ENCODE data around the gene SAP30L.

SAP30L gene

DNA sequence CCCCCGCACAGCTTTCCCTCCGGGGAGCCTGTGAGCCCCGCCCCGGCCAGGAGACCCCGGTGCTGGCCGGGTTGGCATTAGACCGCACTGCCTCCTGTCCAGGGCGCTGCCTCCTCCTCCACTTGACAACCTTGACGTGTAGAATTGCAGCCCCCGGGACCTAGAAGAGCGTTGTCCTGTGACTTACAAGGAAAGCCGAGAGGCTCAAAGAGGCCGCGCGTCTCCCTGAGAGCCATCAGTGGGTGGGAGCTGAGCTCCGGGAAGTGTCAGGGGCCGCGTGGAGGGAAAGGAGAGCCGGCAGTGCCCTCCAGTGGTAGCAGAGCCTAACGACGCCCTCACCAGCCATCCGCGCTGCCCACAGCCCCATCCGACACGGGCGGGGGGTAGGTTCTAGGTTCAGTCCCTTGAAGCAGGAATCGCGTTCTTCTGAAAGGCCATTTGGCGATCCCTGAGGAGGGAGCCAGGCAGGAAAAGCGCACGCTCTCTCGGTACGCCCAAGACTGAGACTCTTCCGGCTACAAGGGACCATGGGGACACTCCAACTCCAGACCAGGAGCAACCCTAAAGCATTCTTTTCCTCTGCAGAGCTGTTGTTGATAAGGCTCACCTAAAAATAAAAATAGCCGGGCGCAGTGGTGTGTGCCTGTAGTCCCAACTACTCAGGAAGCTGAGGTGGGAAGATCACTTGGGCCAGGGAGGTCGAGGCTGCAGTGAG lies 40.6 kb upstream of the SAP30L start:
- TF ChIP-seq TAF1 (IDR thresholded peaks at IDR 0.05; ENCODE audit: low read depth) (no peak), ZBTB7A (IDR thresholded peaks at IDR 0.05; ENCODE audit: low read depth) (no peak), RAD21 (IDR thresholded peaks at IDR 0.05; ENCODE audit: low read depth) (peak; percentile 98), TCF12 (IDR thresholded peaks at IDR 0.05; ENCODE audit: low read depth) (peak; percentile 15; the same call in 1 of the 2 replicates), CREB1 (IDR thresholded peaks at IDR 0.05; ENCODE audit: low read depth) (no peak), YY1 (IDR thresholded peaks at IDR 0.05; ENCODE audit: low read depth) (no peak)
- TF ChIP-seq, protein P1, sequence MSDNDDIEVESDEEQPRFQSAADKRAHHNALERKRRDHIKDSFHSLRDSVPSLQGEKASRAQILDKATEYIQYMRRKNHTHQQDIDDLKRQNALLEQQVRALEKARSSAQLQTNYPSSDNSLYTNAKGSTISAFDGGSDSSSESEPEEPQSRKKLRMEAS (IDR thresholded peaks at IDR 0.05) = peak; percentile 38; the same call in 1 of the 2 replicates

DNA sequence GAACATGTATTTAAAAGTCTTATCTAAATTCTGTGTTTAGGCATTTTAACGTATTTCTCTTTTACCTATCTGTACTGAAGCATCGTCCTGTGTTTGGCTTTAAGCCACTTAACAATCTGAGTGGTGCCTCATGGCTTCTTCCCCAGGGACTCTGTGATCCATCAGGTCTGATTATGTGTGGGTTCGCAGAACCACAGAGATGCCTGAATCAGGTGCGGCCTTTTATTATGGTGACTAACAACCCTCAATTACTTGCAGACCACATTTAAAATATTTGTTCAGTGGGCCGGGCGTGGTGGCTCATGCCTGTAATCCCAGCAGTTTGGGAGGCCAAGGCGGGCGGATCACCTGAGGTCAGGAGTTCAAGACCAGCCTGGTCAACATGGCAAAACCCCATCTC lies 39.6 kb upstream of the SAP30L start:
- TF ChIP-seq, protein P1 (IDR thresholded peaks at IDR 0.05) = no peak
- TF ChIP-seq, protein P2, sequence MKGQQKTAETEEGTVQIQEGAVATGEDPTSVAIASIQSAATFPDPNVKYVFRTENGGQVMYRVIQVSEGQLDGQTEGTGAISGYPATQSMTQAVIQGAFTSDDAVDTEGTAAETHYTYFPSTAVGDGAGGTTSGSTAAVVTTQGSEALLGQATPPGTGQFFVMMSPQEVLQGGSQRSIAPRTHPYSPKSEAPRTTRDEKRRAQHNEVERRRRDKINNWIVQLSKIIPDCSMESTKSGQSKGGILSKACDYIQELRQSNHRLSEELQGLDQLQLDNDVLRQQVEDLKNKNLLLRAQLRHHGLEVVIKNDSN (IDR thresholded peaks at IDR 0.05) = no peak
- no peak for TF ChIP-seq EP300 (IDR thresholded peaks at IDR 0.05; ENCODE audit: borderline replicate concordance)
- TF ChIP-seq TEAD4 (IDR thresholded peaks at IDR 0.05) = no peak
- no peak for TF ChIP-seq ZBTB7A (IDR thresholded peaks at IDR 0.05; ENCODE audit: low read depth)
- TF ChIP-seq, protein P3, sequence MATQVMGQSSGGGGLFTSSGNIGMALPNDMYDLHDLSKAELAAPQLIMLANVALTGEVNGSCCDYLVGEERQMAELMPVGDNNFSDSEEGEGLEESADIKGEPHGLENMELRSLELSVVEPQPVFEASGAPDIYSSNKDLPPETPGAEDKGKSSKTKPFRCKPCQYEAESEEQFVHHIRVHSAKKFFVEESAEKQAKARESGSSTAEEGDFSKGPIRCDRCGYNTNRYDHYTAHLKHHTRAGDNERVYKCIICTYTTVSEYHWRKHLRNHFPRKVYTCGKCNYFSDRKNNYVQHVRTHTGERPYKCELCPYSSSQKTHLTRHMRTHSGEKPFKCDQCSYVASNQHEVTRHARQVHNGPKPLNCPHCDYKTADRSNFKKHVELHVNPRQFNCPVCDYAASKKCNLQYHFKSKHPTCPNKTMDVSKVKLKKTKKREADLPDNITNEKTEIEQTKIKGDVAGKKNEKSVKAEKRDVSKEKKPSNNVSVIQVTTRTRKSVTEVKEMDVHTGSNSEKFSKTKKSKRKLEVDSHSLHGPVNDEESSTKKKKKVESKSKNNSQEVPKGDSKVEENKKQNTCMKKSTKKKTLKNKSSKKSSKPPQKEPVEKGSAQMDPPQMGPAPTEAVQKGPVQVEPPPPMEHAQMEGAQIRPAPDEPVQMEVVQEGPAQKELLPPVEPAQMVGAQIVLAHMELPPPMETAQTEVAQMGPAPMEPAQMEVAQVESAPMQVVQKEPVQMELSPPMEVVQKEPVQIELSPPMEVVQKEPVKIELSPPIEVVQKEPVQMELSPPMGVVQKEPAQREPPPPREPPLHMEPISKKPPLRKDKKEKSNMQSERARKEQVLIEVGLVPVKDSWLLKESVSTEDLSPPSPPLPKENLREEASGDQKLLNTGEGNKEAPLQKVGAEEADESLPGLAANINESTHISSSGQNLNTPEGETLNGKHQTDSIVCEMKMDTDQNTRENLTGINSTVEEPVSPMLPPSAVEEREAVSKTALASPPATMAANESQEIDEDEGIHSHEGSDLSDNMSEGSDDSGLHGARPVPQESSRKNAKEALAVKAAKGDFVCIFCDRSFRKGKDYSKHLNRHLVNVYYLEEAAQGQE (IDR thresholded peaks at IDR 0.05; ENCODE audit: low read depth) = no peak
- TF ChIP-seq CEBPB (IDR thresholded peaks at IDR 0.05) = no peak
- no peak for TF ChIP-seq TCF12 (IDR thresholded peaks at IDR 0.05; ENCODE audit: low read depth)
- no peak for TF ChIP-seq CREB1 (IDR thresholded peaks at IDR 0.05; ENCODE audit: low read depth)

DNA sequence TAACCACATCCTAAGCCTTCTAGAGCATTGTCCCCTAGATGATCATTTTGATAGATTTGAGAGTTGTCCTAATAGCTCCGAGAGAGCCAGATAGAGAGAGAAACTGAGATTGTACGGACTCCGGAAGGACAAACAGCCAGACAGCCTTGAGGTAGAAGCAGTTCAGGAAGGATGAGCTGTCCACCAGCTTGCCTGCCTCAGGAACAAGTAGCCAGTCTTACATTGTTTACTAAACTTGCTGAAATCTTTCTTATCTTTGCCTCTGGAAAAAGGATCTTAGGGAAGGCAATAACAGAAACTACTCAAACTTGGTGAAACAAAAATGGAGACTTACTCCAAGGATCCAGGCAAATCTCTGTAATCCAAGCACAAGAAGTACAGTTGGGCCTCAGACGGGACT lies 39.0 kb upstream of the SAP30L start:
- TF ChIP-seq, protein P3 (IDR thresholded peaks at IDR 0.05; ENCODE audit: low read depth) = no peak
- TF ChIP-seq TAF1 (IDR thresholded peaks at IDR 0.05; ENCODE audit: low read depth) (no peak), FOXM1 (IDR thresholded peaks at IDR 0.05; ENCODE audit: borderline replicate concordance, low read depth) (no peak)
- TF ChIP-seq, protein P2 (IDR thresholded peaks at IDR 0.05) = no peak

DNA sequence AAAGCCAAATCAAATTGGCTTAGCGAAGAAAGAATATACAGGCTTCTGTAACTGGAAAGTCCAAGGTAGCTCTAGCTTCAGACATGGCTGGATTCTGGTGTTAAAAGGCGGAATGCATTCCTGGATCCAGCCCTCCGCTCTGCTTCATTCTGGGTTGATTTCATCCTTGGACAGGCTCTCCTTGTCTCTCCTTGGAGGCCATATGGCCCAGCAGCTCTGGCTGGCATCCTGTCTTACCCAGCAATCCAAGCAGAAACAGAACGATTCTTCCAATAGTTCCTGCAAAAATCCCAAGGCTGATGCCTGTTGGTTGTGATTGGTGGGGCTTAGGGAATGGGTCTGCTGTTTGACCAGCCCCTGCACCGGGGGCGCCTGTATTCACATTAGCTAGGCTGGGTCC lies 37.0 kb upstream of the SAP30L start:
- no peak for TF ChIP-seq YY1 (IDR thresholded peaks at IDR 0.05; ENCODE audit: low read depth)

DNA sequence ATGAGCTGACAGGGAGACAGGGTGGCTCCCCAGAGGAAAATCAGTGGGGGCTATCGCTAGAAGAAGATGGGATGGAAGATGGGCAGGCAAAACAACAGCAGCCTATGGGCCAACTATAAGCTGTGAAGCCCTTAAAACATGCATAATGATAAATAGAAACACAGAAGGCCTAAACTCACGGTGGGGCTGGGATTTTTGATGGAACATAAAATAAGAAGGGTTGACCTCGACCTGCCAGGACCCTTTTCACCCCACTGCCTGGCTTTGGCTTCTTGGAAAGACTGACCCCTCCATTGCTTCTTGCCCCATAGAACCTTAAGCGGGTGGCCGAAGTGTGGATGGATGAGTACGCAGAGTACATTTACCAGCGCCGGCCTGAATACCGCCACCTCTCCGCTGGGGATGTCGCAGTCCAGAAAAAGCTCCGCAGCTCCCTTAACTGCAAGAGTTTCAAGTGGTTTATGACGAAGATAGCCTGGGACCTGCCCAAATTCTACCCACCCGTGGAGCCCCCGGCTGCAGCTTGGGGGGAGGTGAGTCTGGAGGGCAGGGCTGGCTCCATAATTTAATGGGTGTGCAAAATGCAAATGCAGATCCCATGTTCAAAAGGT lies 36.5 kb upstream of the SAP30L start:
- TF ChIP-seq YY1 (IDR thresholded peaks at IDR 0.05; ENCODE audit: low read depth) (no peak), FOXM1 (IDR thresholded peaks at IDR 0.05; ENCODE audit: borderline replicate concordance, low read depth) (no peak), TCF12 (IDR thresholded peaks at IDR 0.05; ENCODE audit: low read depth) (no peak), TEAD4 (IDR thresholded peaks at IDR 0.05) (no peak), TAF1 (IDR thresholded peaks at IDR 0.05; ENCODE audit: low read depth) (no peak), CREB1 (IDR thresholded peaks at IDR 0.05; ENCODE audit: low read depth) (no peak), CEBPB (IDR thresholded peaks at IDR 0.05) (no peak), NFIC (IDR thresholded peaks at IDR 0.05) (no peak), RAD21 (IDR thresholded peaks at IDR 0.05; ENCODE audit: low read depth) (no peak), EP300 (IDR thresholded peaks at IDR 0.05; ENCODE audit: borderline replicate concordance) (no peak), ZBTB7A (IDR thresholded peaks at IDR 0.05; ENCODE audit: low read depth) (no peak), EGR1 (IDR thresholded peaks at IDR 0.05) (no peak)
- TF ChIP-seq, protein P1 (IDR thresholded peaks at IDR 0.05) = no peak
- TF ChIP-seq, protein P2 (IDR thresholded peaks at IDR 0.05) = no peak
- TF ChIP-seq, protein P3 (IDR thresholded peaks at IDR 0.05; ENCODE audit: low read depth) = no peak

Data from Ishikawa (cell line).